LoVo (cell line): ENCODE data around the gene ELOVL7.
"Not testable (repeated sequence)": the region's sequence is repeated elsewhere in the genome, so short reads cannot be mapped to it uniquely, and the experiment has no call there.

Experiments used
- DNase-seq: peaks from one replicate; pipeline ENCODE4 v3.0.0-alpha.2; 2016; ENCODE audit warnings: low spot score

The ELOVL7 gene

GRCh38 chr5:60795424-60795950, 48.6 kb downstream of the ELOVL7 start:
- DNase-seq, result not testable (repeated sequence)

GRCh38 chr5:60794691-60795090, 49.4 kb downstream of the ELOVL7 start:
- no peak for DNase-seq

GRCh38 chr5:60792438-60792837, 51.6 kb downstream of the ELOVL7 start:
- no peak for DNase-seq

GRCh38 chr5:60789551-60789950, 54.5 kb downstream of the ELOVL7 start:
- no peak for DNase-seq

- no peak for DNase-seq
Measured at GRCh38 chr5:60788863-60789513, 55.1 kb downstream of the ELOVL7 start.

DNA sequence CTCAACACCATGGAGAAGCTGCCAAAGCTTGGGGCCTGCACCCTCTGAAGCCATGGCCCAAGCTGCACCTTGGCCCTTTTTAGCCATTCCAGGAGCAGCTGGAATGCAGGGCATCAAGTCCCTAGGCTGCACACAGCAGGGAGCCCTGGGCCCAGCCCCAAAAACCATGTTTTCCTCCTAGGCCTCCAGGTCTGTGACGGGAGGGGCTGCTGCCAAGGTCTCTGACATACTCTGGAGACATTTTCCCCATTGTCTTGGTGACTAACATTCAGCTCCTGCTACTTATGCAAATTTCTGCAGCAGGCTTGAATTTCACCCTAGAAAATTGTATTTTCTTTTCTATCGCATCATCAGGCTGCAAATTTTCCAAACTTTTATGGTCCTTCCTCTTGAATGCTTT, 64.6 kb downstream of the ELOVL7 start:
- DNase-seq, result no peak

DNA sequence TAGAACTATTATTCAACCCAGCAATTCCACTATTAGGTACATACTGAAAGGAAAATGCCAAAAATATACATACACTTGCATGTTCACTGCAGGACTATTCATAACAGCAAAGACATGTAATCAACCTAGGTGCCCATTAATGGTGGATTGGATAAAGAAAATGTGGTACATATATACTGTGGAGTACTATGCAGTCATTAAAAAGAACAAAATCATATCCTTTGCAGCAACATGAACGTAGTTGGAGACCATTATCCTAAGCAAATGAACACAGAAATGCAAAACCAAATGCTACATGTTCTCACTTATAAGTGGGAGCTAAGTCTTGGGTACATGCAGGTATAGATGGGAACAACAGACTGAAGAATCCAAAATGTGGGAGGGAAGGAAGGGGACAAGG, 67.7 kb downstream of the ELOVL7 start:
- no peak for DNase-seq

- DNase-seq, result no peak
Measured at GRCh38 chr5:60765019-60765709, 78.9 kb downstream of the ELOVL7 start.

- DNase-seq, result no peak
Measured at GRCh38 chr5:60763061-60763460, 81.0 kb downstream of the ELOVL7 start.

DNA sequence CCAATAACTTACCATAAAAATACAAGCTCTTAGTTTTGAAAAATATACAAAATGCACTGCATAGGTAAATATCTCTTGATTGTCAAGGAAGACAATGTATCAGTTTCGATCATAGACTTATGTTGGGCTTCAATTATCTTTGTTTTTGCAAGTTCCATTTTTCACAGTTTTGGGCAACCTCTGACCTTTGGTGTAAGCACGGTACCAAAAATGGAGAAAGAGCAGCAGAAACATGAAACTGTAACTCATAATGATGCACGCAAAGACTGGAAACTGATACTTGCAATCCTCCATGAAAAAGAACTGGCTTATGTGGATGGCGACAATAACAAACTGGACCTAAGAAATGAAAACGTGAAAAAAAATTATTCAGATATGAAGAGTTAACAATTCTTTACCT, 89.6 kb downstream of the ELOVL7 start:
- DNase-seq, result no peak

DNA sequence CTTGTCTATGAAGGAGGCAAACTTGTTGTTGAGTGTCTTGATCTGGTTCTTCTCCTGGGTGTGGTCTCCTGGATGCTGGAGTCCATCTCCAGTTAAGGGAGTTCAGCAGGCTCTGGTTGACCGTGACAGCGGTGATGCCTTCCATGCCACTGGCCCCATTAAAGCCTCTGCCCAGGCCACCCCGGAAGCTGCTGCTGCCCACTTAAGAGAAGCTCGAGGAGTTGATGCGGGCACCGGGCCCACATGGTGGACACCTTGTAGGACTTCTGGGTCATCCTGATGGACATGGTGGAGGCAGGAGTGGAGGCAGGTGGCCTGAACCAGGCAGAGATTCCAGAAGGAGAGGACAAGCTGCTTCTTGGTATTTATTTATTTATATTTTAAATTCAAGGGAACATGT, 99.4 kb downstream of the ELOVL7 start:
- DNase-seq, result no peak

DNA sequence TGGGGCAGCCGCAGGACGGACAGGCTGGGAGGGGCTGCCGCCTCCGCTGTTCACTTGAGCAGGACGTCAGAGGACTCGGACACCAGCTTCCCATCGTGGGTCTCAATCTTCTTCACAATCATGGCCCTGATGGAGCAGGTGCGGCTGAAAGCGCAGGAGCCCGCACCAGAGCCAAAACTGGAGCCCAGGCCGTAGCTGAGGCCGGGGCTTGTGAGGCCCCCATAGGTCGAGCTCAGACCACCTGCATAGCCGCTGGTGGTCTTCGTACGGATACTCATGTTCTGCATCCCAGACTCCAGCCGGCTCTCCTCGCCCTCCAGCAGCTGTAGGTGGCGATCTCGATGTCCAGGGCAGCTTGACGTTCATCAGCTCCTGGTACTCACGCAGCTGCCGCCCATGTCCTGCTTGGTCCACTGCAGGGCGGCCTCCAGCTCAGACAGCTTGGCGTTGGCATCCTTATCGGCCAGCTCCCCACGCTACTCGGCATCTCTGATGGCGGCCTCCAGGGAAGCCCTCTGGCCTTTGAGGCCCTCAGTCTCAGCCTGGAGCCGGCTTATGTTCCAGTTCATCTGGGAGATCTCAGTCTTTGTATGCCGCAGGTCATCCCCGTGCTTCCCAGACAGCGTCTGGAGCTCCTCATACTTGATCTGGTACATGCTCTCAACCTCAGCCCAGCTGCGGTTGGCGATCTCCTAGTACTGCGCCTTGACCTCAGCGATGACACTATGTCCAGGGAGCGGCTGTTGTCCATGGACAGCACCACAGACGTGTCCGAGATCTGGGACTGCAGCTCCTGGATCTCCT, 100.4 kb downstream of the ELOVL7 start:
- DNase-seq, result no peak

- DNase-seq, result no peak
Measured at GRCh38 chr5:60740322-60740721, 103.7 kb downstream of the ELOVL7 start.

DNA sequence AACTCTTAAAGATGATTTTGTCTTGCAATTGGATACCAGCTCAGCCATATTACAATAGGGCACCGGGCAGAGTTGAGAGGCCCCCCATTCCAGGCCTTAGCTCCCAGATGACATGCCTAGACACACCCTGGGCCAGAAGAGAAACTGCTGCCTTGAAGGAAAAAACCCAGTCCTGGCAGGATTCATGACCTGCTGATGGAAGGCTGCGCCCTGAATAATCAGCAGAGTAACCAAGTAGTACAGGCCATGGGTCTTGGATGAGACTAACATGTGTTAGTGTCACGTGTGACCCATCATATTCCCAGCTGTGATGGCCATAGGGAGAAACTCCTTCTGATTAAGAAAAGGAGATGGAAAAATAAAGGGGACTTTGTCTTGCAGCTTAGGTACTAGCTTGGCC, 105.1 kb downstream of the ELOVL7 start:
- no peak for DNase-seq

DNA sequence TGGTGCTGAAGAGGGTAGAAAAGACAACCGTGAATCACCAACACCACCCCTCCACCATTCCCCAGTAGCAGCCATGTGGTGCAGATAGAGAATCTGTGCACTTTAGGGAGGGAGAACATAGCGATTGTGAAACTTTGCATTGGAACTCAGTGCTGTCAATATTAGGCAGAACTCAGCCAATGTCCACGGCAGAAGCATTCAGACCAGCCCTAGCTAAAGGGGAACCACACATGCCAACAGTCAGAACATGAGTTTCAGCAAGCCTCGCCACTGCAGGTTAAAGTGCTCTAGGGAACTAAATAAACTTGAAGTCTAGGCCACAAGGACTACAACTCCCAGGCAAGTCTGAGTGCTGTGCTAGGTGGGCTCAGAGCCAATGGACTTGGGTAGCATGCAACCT, 105.6 kb downstream of the ELOVL7 start:
- DNase-seq, result no peak

GRCh38 chr5:60730858-60731257, 113.2 kb downstream of the ELOVL7 start:
- DNase-seq, result not testable (repeated sequence)

GRCh38 chr5:60727033-60727679, 116.9 kb downstream of the ELOVL7 start:
- DNase-seq, result no peak

DNA sequence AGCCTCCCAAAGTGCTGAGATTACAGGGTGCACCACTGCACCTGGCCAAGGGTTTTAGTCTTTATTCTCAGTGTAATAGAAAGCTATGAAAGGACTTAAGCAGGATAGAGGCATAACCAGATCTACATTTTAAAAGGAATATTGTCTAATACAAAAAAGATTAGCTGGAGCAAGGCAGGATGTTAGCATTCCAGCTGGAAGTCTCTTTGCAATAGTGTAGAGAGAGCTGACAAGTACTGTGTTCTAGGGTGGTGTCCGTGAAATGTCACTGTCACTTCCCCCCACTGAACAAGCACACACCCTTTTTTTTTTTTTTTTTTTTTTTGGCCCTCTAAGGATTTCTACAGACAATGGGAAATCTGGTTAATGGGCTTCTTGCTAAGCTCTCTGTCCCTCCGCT, 119.9 kb downstream of the ELOVL7 start:
- no peak for DNase-seq

DNA sequence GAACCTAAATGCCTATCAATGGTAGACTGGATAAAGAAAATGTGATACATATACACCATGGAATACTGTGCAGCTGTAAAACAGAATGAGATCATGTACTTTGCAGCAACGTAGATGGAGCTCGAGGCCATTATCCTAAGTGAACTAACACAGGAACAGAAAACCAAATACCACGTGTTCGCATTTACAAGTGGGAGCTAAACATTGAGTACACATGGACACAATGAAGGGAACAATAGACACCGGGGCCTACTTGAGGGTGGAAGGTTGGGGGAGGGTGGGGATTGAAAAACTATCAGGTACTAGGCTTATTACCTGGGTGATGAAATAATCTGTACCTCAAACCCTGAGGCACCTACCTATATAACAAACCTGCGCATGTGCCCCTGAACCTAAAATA, 121.7 kb downstream of the ELOVL7 start:
- DNase-seq, result no peak

- DNase-seq, result no peak
Measured at GRCh38 chr5:60719329-60719728, 124.7 kb downstream of the ELOVL7 start.

- DNase-seq, result no peak
Measured at GRCh38 chr5:60718166-60718892, 125.7 kb downstream of the ELOVL7 start.
